ENCODE data around the gene TOB2.

The TOB2 gene

GRCh38 chr22:41408665-41409064 lies 37.9 kb downstream of the TOB2 start:
- Histone ChIP-seq H3K79me2 (ENCODE audit: insufficient read depth, low read length) (no peaks in the 10 kb centered on the region), H3K36me3 (ENCODE audit: low read length) (no peaks in the 10 kb centered on the region), H3F3A (ENCODE audit: insufficient read depth) (peaks cover 22% of the 10 kb centered on the region), H3K4me3 (ENCODE audit: insufficient read depth, low read length, poor library complexity, severe bottlenecking) (no peak overlapping the region), H3K27ac (ENCODE audit: low read depth, low read length) (no peak overlapping the region), H3K9ac (ENCODE audit: low read length) (no peak overlapping the region), H4K20me1 (ENCODE audit: low read depth, low read length) (no peaks in the 10 kb centered on the region), H3K27me3 (ENCODE audit: low read length) (no peaks in the 10 kb centered on the region), H2AFZ (ENCODE audit: low read depth, low read length, severe bottlenecking) (no peak overlapping the region), H3K4me2 (ENCODE audit: low read depth, low read length, poor library complexity, severe bottlenecking) (peak overlapping the region; percentile 11), H3K9me2 (replicated peaks; ENCODE audit: insufficient read depth, low read length) (no peaks in the 10 kb centered on the region), H3K9me3 (ENCODE audit: insufficient read depth, low read length) (no peaks in the 10 kb centered on the region)
- TF ChIP-seq EZH2phosphoT487 (conservative IDR thresholded peaks at IDR 0.05; ENCODE audit: low read length) = no peak

- H3K27ac ChIP-seq (ENCODE audit: low read depth, low read length) = no peak overlapping the region
- H3K27me3 ChIP-seq (ENCODE audit: low read length) = no peaks in the 10 kb centered on the region
- H4K20me1 ChIP-seq (ENCODE audit: low read depth, low read length) = no peaks in the 10 kb centered on the region
- TF ChIP-seq CTCF (IDR thresholded peaks at IDR 0.05; ENCODE audit: insufficient read depth, low read length, poor library complexity, severe bottlenecking) (no peak), EZH2phosphoT487 (conservative IDR thresholded peaks at IDR 0.05; ENCODE audit: low read length) (no peak)
- H3K9ac ChIP-seq (ENCODE audit: low read length) = no peak overlapping the region
- peaks cover 18% of the 10 kb centered on the region for H3F3A ChIP-seq (ENCODE audit: insufficient read depth)
- no peaks in the 10 kb centered on the region for H3K79me2 ChIP-seq (ENCODE audit: insufficient read depth, low read length)
- H3K9me3 ChIP-seq (ENCODE audit: insufficient read depth, low read length) = no peaks in the 10 kb centered on the region
- H2AFZ ChIP-seq (ENCODE audit: low read depth, low read length, severe bottlenecking) = no peak overlapping the region
- H3K4me2 ChIP-seq (ENCODE audit: low read depth, low read length, poor library complexity, severe bottlenecking) = no peak overlapping the region
- no peaks in the 10 kb centered on the region for H3K9me2 ChIP-seq (replicated peaks; ENCODE audit: insufficient read depth, low read length)
- no peak overlapping the region for H3K4me3 ChIP-seq (ENCODE audit: insufficient read depth, low read length, poor library complexity, severe bottlenecking)
- no peaks in the 10 kb centered on the region for H3K36me3 ChIP-seq (ENCODE audit: low read length)
Measured at GRCh38 chr22:41407433-41407832, 39.2 kb downstream of the TOB2 start.

- peaks cover 10% of the 10 kb centered on the region; the same call in 1 of the 2 replicates for H3F3A ChIP-seq (ENCODE audit: insufficient read depth)
- H3K9me3 ChIP-seq (ENCODE audit: insufficient read depth, low read length) = no peaks in the 10 kb centered on the region
- no peak overlapping the region for H3K27ac ChIP-seq (ENCODE audit: low read depth, low read length)
- H3K36me3 ChIP-seq (ENCODE audit: low read length) = no peaks in the 10 kb centered on the region
- H3K4me2 ChIP-seq (ENCODE audit: low read depth, low read length, poor library complexity, severe bottlenecking) = no peak overlapping the region
- H3K9ac ChIP-seq (ENCODE audit: low read length) = no peak overlapping the region
- no peaks in the 10 kb centered on the region for H3K9me2 ChIP-seq (replicated peaks; ENCODE audit: insufficient read depth, low read length)
- no peaks in the 10 kb centered on the region for H3K79me2 ChIP-seq (ENCODE audit: insufficient read depth, low read length)
- TF ChIP-seq CTCF (IDR thresholded peaks at IDR 0.05; ENCODE audit: insufficient read depth, low read length, poor library complexity, severe bottlenecking) (no peak), EZH2phosphoT487 (conservative IDR thresholded peaks at IDR 0.05; ENCODE audit: low read length) (no peak)
- no peaks in the 10 kb centered on the region for H4K20me1 ChIP-seq (ENCODE audit: low read depth, low read length)
- H3K27me3 ChIP-seq (ENCODE audit: low read length) = no peaks in the 10 kb centered on the region
- no peak overlapping the region for H2AFZ ChIP-seq (ENCODE audit: low read depth, low read length, severe bottlenecking)
- H3K4me3 ChIP-seq (ENCODE audit: insufficient read depth, low read length, poor library complexity, severe bottlenecking) = no peak overlapping the region
Measured at GRCh38 chr22:41406410-41406809, 40.2 kb downstream of the TOB2 start.

GRCh38 chr22:41405588-41405987 lies 41.0 kb downstream of the TOB2 start:
- TF ChIP-seq CTCF (IDR thresholded peaks at IDR 0.05; ENCODE audit: insufficient read depth, low read length, poor library complexity, severe bottlenecking) (no peak), EZH2phosphoT487 (conservative IDR thresholded peaks at IDR 0.05; ENCODE audit: low read length) (no peak)
- Histone ChIP-seq H3K36me3 (ENCODE audit: low read length) (no peaks in the 10 kb centered on the region), H3K79me2 (ENCODE audit: insufficient read depth, low read length) (no peaks in the 10 kb centered on the region), H3K4me3 (ENCODE audit: insufficient read depth, low read length, poor library complexity, severe bottlenecking) (no peak overlapping the region), H3K27me3 (ENCODE audit: low read length) (no peaks in the 10 kb centered on the region), H3K9me2 (replicated peaks; ENCODE audit: insufficient read depth, low read length) (no peaks in the 10 kb centered on the region), H2AFZ (ENCODE audit: low read depth, low read length, severe bottlenecking) (peak overlapping the region; percentile 27), H3F3A (ENCODE audit: insufficient read depth) (peaks cover 10% of the 10 kb centered on the region; the same call in 1 of the 2 replicates), H4K20me1 (ENCODE audit: low read depth, low read length) (no peaks in the 10 kb centered on the region), H3K9me3 (ENCODE audit: insufficient read depth, low read length) (no peaks in the 10 kb centered on the region), H3K27ac (ENCODE audit: low read depth, low read length) (peak overlapping the region; percentile 46), H3K4me2 (ENCODE audit: low read depth, low read length, poor library complexity, severe bottlenecking) (no peak overlapping the region), H3K9ac (ENCODE audit: low read length) (peak overlapping the region; percentile 3; the same call in 1 of the 2 replicates)
